Measurements from ENCODE around the gene STK39. TPM values are rescaled to one million over a fixed set of nuclear protein-coding genes. Genes with fewer than 3 reads are reported as not detected.

STK39 gene
- total and polyA plus RNA-seq, 9 of the 15 experiments (the other 6 are each of a cell fraction or from before 2014, with no cell fraction given) = 0.19 to 0.76 (median 0.51) TPM

DNA sequence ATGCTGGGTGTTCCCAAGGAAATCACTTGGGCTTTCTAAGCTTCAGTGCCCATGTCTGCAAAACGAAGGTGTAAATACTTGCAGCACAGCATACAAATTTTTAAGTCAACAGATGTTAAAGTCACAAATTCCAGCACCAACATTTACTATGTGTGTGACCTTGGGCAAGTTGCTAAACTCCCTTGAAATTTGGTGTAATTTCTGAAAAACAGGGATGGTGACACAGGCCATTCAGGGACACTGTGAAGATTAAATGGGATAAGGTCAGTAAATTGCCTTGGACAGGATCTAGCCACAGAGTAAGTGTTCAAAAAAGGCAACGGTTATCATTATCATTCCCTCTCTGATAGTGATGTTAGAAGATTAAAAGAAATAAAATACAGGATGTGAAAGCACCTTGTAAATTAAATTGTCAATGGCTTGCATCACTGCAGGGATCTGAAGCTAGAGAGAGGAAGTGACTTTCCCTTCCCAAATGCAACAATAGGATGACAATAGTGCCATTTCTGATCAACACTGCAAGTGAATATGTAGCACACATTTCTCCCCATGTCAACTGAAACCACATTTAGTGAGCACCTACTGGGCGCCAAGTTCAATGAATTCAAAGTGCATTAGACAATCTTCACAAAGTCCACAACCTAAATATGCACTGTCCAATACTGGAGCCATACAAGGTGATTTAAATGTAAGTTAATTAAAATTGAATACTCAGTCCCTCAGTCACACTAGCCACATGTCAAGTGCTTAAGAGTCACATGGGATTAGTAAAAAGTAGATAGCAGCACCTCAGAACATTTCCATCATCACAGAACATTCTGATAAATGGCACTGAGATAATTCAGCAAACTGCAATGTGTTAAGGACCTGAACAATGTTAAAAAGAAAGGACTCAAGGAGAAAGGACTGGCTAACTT is 81.2 kb downstream of the STK39 start (continued):
- TF ChIP-seq ZNF444 (CRISPR knock-in tag; IDR thresholded peaks at IDR 0.05) (no peak), DACH1 (IDR thresholded peaks at IDR 0.05; ENCODE audit: partially characterized antibody) (no peak), RNF2 (IDR thresholded peaks at IDR 0.05) (no peak), SAFB (IDR thresholded peaks at IDR 0.05; ENCODE audit: borderline replicate concordance, low read depth, low read length) (no peak)

DNA sequence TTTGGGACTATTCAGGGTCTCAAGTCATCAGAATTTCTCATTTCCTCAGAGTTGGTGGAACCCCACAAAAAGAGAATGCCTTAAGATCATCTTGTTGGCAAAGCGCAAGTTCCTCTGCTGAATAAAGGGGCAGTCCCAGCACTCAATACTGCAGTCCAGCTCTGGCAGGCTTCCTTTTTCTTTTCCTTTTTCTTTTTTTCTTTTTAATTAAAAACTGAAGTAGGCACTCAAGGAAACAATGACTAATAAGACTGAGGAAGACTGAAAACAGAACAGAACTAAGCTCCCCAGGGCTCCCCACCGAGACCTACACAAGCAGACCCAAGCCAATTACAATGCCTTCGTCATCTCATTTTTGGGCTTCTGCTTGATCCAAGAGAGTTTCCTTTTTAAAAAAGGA is 82.0 kb downstream of the STK39 start:
- BruUV-seq (replicated peaks) = no TSS peak
- no peak overlapping the region for H3K4me3 ChIP-seq
- no peaks in the 10 kb centered on the region for H3K9me1 ChIP-seq (ENCODE audit: control insufficient read depth, insufficient read depth, low read length)
- ATAC-seq = no peak
- no peaks in the 10 kb centered on the region for H4K20me1 ChIP-seq (replicated peaks; ENCODE audit: control insufficient read depth, insufficient read depth, low read length)
- no peak overlapping the region for H3K4me2 ChIP-seq (ENCODE audit: insufficient read depth, low read length)
- POLR2A ChIA-PET = no interaction called here
- H3K9ac ChIP-seq (ENCODE audit: insufficient read depth in 1 of 2, low read depth in 2 of 2, low read length in 2 of 2) = no peak overlapping the region
- no peaks in the 10 kb centered on the region for H3K36me3 ChIP-seq (ENCODE audit: control insufficient read depth, insufficient read depth, low read length)
- no peaks in the 10 kb centered on the region for H3K9me3 ChIP-seq (replicated peaks; ENCODE audit: control insufficient read depth, insufficient read depth, low read depth, low read length)
- H2AFZ ChIP-seq (ENCODE audit: low read depth, low read length) = no peak overlapping the region
- H3K4me1 ChIP-seq (replicated peaks in 1 of 2; ENCODE audit: control insufficient read depth in 2 of 2, insufficient read depth in 2 of 2, low read length in 2 of 2) = no peaks in the 10 kb centered on the region
- peaks cover 7 to 10% of the 10 kb centered on the region in 2 experiments; a peak in 4 of 5 replicates for H3K27me3 ChIP-seq (ENCODE audit: control insufficient read depth in 2 of 2, insufficient read depth in 2 of 2, low read length in 2 of 2)
- FAIRE-seq = no peak
- H3K27ac ChIP-seq (ENCODE audit: extremely low read depth, low read depth, low read length) = no peak overlapping the region
- WGBS (ENCODE audit: insufficient coverage, low coverage, missing lambda C conversion rate) = 0% methylated on average over 3 of the region's 3 CpGs
- in situ Hi-C loops (cut with MboI) = no loop called here
- DNase-seq (ENCODE audit: extremely low read depth in 1 of 4, low spot score in 3 of 4) = no peak
- no peaks in the 10 kb centered on the region for H3K79me2 ChIP-seq (ENCODE audit: control insufficient read depth, insufficient read depth, low read length)
- CTCF ChIA-PET (ENCODE audit: low intra/inter-chr PET ratio) = no interaction called here
- intact Hi-C loops (cut with micrococcal nuclease) = loop anchor here (10.0 kb wide), 1 partner anchor 539 kb away; no protein-coding TSS in a partner anchor
- TF ChIP-seq NFXL1 (CRISPR knock-in tag; IDR thresholded peaks at IDR 0.05) (no peak), PHF8 (IDR thresholded peaks at IDR 0.05; ENCODE audit: borderline replicate concordance, low read length) (no peak), POLR3G (IDR thresholded peaks at IDR 0.05; ENCODE audit: extremely low read depth, insufficient read length, insufficient replicate concordance) (no peak), RBM14 (IDR thresholded peaks at IDR 0.05; ENCODE audit: borderline replicate concordance, insufficient read depth, low read depth, low read length) (no peak), KDM2B (CRISPR knock-in tag; IDR thresholded peaks at IDR 0.05) (no peak), XRCC4 (IDR thresholded peaks at IDR 0.05; ENCODE audit: extremely low read depth, insufficient read depth, insufficient read length) (no peak), NFIC (IDR thresholded peaks at IDR 0.05) (no peak), ELF4 (CRISPR knock-in tag; IDR thresholded peaks at IDR 0.05) (no peak), ZNF431 (CRISPR knock-in tag; IDR thresholded peaks at IDR 0.05) (no peak), CCAR2 (IDR thresholded peaks at IDR 0.05; ENCODE audit: low read depth, low read length) (no peak), NCOA2 (IDR thresholded peaks at IDR 0.05; ENCODE audit: partially characterized antibody in 2 of 2) (no peak), RFX5 (IDR thresholded peaks at IDR 0.05; ENCODE audit: low read depth, low read length) (no peak), PURB (CRISPR knock-in tag; IDR thresholded peaks at IDR 0.05; ENCODE audit: low read depth) (no peak), RBM22 (IDR thresholded peaks at IDR 0.05; ENCODE audit: low read depth, low read length, poor library complexity, severe bottlenecking) (no peak), MIER1 (IDR thresholded peaks at IDR 0.05; ENCODE audit: low read depth) (no peak), U2AF2 (optimal IDR thresholded peaks at IDR 0.05; ENCODE audit: low read depth, low read length) (no peak), ESRRB (CRISPR knock-in tag; IDR thresholded peaks at IDR 0.05; ENCODE audit: borderline replicate concordance) (no peak)
- TF ChIP-seq, protein P1, sequence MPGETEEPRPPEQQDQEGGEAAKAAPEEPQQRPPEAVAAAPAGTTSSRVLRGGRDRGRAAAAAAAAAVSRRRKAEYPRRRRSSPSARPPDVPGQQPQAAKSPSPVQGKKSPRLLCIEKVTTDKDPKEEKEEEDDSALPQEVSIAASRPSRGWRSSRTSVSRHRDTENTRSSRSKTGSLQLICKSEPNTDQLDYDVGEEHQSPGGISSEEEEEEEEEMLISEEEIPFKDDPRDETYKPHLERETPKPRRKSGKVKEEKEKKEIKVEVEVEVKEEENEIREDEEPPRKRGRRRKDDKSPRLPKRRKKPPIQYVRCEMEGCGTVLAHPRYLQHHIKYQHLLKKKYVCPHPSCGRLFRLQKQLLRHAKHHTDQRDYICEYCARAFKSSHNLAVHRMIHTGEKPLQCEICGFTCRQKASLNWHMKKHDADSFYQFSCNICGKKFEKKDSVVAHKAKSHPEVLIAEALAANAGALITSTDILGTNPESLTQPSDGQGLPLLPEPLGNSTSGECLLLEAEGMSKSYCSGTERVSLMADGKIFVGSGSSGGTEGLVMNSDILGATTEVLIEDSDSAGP (CRISPR knock-in tag; IDR thresholded peaks at IDR 0.05) = no peak

All from K562 (cell line).